Astrocyte of the hippocampus (primary cell): ENCODE data around the gene HK3.

Experiments
- DNase-seq: peaks from one replicate; pipeline ENCODE4 v3.0.0; 2011; ENCODE audit warnings: low read depth, low spot score

HK3 gene

GRCh38 chr5:176870110-176870591 lies 29.0 kb downstream of the HK3 start:
- peak; percentile 52 for DNase-seq

GRCh38 chr5:176869501-176870109 lies 29.5 kb downstream of the HK3 start:
- no peak for DNase-seq

- DNase-seq, result no peak
Observed at GRCh38 chr5:176868731-176869130, 30.4 kb downstream of the HK3 start.

- DNase-seq, result no peak
Observed at GRCh38 chr5:176868126-176868525, 31.0 kb downstream of the HK3 start.

- peak; percentile 16 for DNase-seq
Observed at GRCh38 chr5:176866707-176867310, 32.3 kb downstream of the HK3 start.

GRCh38 chr5:176865964-176866363 lies 33.2 kb downstream of the HK3 start:
- no peak for DNase-seq

- no peak for DNase-seq
Observed at GRCh38 chr5:176864755-176865154, 34.4 kb downstream of the HK3 start.

GRCh38 chr5:176863765-176864098 lies 35.4 kb downstream of the HK3 start:
- DNase-seq, result no peak

GRCh38 chr5:176863041-176863764 lies 35.9 kb downstream of the HK3 start:
- no peak for DNase-seq

GRCh38 chr5:176862330-176862995 lies 36.7 kb downstream of the HK3 start:
- no peak for DNase-seq

- no peak for DNase-seq
Observed at GRCh38 chr5:176861276-176861675, 37.9 kb downstream of the HK3 start.

- no peak for DNase-seq
Observed at GRCh38 chr5:176860381-176860780, 38.8 kb downstream of the HK3 start.

- no peak for DNase-seq
Observed at GRCh38 chr5:176859916-176860315, 39.2 kb downstream of the HK3 start.

GRCh38 chr5:176857894-176858273 lies 41.3 kb downstream of the HK3 start:
- no peak for DNase-seq

- DNase-seq, result no peak
Observed at GRCh38 chr5:176857216-176857893, 41.8 kb downstream of the HK3 start.

GRCh38 chr5:176856746-176857145 lies 42.4 kb downstream of the HK3 start:
- no peak for DNase-seq

GRCh38 chr5:176855598-176855997 lies 43.5 kb downstream of the HK3 start:
- no peak for DNase-seq

GRCh38 chr5:176854164-176854563 lies 45.0 kb downstream of the HK3 start:
- DNase-seq, result no peak

- DNase-seq, result no peak
Observed at GRCh38 chr5:176853151-176853778, 45.9 kb downstream of the HK3 start.

- no peak for DNase-seq
Observed at GRCh38 chr5:176851871-176852658, 47.1 kb downstream of the HK3 start.

GRCh38 chr5:176851380-176851779 lies 47.8 kb downstream of the HK3 start:
- no peak for DNase-seq
